Upper lobe of left lung (tissue), 4 donors: ENCODE results near the gene GJC1.

Source experiments
- EP300 ChIP-seq, 4 donors: sonication (generic); formaldehyde crosslinking; IDR thresholded peaks; one replicate each; pipeline ENCODE4 v1.5.1; 2017; ENCODE audit warnings: antibody characterized with exemption in 4 of 4, control low read depth in 2 of 4
- POLR2A ChIP-seq, 4 donors: fragments of 450-650 bp; IDR thresholded peaks; one replicate each; pipeline ENCODE4 v1.5.1; 2016 to 2017; ENCODE audit warnings: antibody characterized with exemption in 4 of 4, mild to moderate bottlenecking in 2 of 4
- POLR2AphosphoS5 ChIP-seq, 2 donors: sonication (generic); formaldehyde crosslinking; IDR thresholded peaks; one replicate each; pipeline ENCODE4 v1.5.1; 2017; ENCODE audit warnings: antibody characterized with exemption in 2 of 2
- TF ChIP-seq, protein P1 (sequence below), 6 experiments: fragments of 450-650 bp in 4 of 6; fragments of 200-600 bp in 2 of 6; sonication (generic) in 2 of 6; IDR thresholded peaks; one replicate each; pipeline ENCODE4 v1.5.1; 2016 to 2019; ENCODE audit warnings: antibody characterized with exemption in 6 of 6

DNA sequence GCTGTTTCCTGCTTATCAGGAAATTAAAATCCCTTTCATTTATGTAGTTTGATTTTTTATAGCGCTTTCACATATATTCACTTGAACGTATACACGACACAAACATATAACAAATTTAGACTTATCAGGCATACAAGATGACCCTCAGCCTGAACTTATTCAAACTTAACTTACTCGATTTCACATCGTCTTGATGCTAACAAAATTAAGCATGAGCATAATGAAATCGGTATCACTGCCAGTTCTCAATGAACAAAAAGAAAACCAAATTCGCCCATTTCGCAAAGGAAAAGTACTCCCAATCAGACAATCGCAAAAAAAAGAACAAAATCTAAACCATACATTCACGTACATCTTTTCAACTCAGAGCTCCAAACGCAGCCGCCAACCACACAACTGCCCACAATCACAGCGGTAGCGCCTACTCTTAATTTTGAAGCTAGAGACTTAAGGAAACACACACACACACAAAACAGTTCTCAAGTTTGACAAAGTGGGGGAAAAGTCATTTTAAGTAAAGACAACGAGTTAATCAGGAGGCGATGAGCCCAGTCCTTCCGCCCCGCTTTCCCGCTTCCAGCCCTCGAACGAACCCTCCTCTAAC is 1.1 kb downstream of the GJC1 start:
- TF ChIP-seq EP300 (IDR thresholded peaks at IDR 0.05) (no peak), POLR2A (IDR thresholded peaks at IDR 0.05) (no peak), POLR2AphosphoS5 (IDR thresholded peaks at IDR 0.05) (no peak)
- TF ChIP-seq, protein P1, sequence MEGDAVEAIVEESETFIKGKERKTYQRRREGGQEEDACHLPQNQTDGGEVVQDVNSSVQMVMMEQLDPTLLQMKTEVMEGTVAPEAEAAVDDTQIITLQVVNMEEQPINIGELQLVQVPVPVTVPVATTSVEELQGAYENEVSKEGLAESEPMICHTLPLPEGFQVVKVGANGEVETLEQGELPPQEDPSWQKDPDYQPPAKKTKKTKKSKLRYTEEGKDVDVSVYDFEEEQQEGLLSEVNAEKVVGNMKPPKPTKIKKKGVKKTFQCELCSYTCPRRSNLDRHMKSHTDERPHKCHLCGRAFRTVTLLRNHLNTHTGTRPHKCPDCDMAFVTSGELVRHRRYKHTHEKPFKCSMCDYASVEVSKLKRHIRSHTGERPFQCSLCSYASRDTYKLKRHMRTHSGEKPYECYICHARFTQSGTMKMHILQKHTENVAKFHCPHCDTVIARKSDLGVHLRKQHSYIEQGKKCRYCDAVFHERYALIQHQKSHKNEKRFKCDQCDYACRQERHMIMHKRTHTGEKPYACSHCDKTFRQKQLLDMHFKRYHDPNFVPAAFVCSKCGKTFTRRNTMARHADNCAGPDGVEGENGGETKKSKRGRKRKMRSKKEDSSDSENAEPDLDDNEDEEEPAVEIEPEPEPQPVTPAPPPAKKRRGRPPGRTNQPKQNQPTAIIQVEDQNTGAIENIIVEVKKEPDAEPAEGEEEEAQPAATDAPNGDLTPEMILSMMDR (IDR thresholded peaks at IDR 0.05), result no peak
